ENCODE data around the gene FUS.
A peak's percentile ranks its signal among the peaks of the same experiment; 100 is the strongest.
"Not testable (repeated sequence)": the region's sequence is repeated elsewhere in the genome, so short reads cannot be mapped to it uniquely, and the experiment has no call there.

The FUS gene

GRCh38 chr16:31187808-31188189 lies 7.9 kb downstream of the FUS start:
- no peak for DNase-seq

GRCh38 chr16:31188450-31189411 lies 8.8 kb downstream of the FUS start:
- DNase-seq, result no peak

GRCh38 chr16:31189412-31189778 lies 9.5 kb downstream of the FUS start:
- DNase-seq, result no peak

GRCh38 chr16:31190061-31190460 lies 10.1 kb downstream of the FUS start:
- no peak for DNase-seq

- no peak for DNase-seq
These were observed 11.0 kb downstream of the FUS start for GRCh38 chr16:31190818-31191444.

DNA sequence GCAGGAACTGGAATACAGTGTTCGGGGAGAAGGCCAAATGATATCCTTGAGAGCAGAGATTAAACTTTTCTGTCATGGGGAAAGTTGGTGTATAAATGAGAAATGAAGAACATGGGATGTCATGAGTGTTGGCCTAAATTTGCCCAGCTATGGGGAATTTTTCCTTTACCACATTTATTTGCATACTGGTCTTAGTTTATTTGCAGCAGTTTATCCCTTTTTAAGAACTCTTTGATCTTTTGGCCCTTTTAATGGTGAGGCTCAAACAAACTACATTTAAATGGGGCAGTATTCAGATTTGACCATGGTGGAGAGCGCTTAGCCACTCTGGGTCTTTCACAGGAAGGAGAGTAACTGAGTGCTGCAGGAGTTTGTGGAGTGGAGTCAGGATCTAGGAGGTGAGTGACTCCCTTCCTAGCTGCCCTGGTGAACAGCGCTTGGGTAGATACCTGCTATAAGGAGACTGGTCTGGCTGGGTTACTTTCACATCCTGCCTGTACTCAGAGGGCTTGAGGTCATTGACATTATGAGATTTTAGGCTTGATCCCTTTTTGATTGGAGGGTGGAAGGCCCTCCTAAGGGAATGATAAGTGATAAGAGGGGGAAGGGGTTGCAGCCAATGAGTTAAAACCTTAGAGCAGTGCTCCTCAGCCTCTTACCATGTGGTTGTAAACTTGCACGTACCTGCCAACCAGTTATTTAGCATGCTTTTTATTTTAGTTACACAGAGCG lies 11.9 kb downstream of the FUS start:
- DNase-seq, result no peak

- peak; percentile 0 for DNase-seq
These were observed 13.1 kb downstream of the FUS start for GRCh38 chr16:31192856-31193642.

DNA sequence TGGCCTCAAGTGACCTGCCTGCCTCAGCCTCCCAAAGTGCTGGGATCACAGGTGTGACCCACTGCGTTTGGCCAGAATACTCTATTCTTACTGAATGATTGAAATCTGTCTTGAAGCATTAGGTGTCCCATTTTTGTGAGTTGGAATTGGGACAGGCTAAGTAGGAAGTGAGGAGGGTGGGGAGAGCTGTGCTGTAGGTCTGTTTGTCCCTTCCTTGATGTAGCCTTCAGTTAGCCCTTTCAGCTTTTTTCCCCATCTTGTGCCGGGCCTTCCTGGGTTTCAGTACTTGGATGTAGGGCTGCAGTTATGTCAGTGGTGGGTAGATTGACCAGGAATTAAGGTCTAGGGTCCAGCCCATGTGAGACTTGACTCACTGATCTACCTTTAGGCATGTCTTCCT lies 13.9 kb downstream of the FUS start:
- no peak for DNase-seq

- no peak for DNase-seq
These were observed 15.0 kb downstream of the FUS start for GRCh38 chr16:31194898-31195297.

- not testable (repeated sequence) for DNase-seq
These were observed 15.9 kb downstream of the FUS start for GRCh38 chr16:31195861-31196260.

- no peak for DNase-seq
These were observed 16.6 kb downstream of the FUS start for GRCh38 chr16:31196324-31197088.

- DNase-seq, result no peak
These were observed 18.4 kb downstream of the FUS start for GRCh38 chr16:31198207-31198882.

GRCh38 chr16:31199430-31200041 lies 19.6 kb downstream of the FUS start:
- DNase-seq, result no peak

- not testable (repeated sequence) for DNase-seq
These were observed 20.2 kb downstream of the FUS start for GRCh38 chr16:31200111-31200510.

- no peak for DNase-seq
These were observed 21.1 kb downstream of the FUS start for GRCh38 chr16:31200821-31201568.

GRCh38 chr16:31201582-31202413 lies 21.9 kb downstream of the FUS start:
- no peak for DNase-seq

GRCh38 chr16:31202414-31203375 lies 22.8 kb downstream of the FUS start, which contains the start of gene PYCARD:
Gene PYCARD, minus strand, starts transcription at chr16:31202760. Its CDS starts 70 bp downstream, at chr16:31202690.
- DNase-seq, result peak; percentile 55
